IMR-90 (cell line): Measurements from ENCODE around the gene SLC48A1. TPM values are rescaled to one million over a fixed set of nuclear protein-coding genes. Genes with fewer than 3 reads are reported as not detected.

Experiments
- ATAC-seq: fragments of 200-7000 bp; cut with Tn5 transposase; 2 replicates; pipeline ENCODE4 v1.9.1; 2020; ENCODE audit warnings: low read depth, mild to moderate bottlenecking, moderate library complexity
- BruUV-seq: library from RNA; stranded (reverse); fragments of 400-500 nt; replicated peaks from 2 replicates; lab custom pipeline; 2021; lab: Mats Ljungman, UMichigan
- CTCF ChIA-PET: fragments of 300-600 bp; formaldehyde crosslinking; extraction: SDS; loops from one replicate; lab custom pipeline; 2021; ENCODE audit warnings: antibody characterized with exemption; lab: Yijun Ruan, JAX
- POLR2A ChIA-PET: fragments of 300-600 bp; sonication (Branson Sonifier 250); formaldehyde crosslinking; loops from one replicate; lab custom pipeline; 2022; ENCODE audit warnings: antibody characterized with exemption; ENCODE audit not compliant: unreplicated experiment; lab: Charles Lee
- DNase-seq: peaks from one replicate; pipeline ENCODE4 v3.0.0; 2013
- H2AFZ ChIP-seq: replicated peaks from 2 replicates; pipeline ENCODE3; 2013; ENCODE audit warnings: low read length, mild to moderate bottlenecking; ENCODE audit not compliant: poor library complexity
- H2AK5ac ChIP-seq: 2 replicates; pipeline ENCODE4 v1.6.1; 2013; ENCODE audit warnings: low read depth, low read length, inconsistent platforms
- H2AK9ac ChIP-seq: replicated peaks from 2 replicates; pipeline ENCODE3; 2013; ENCODE audit warnings: mild to moderate bottlenecking, low read depth, low read length, moderate library complexity; ENCODE audit not compliant: poor library complexity
- H2BK120ac ChIP-seq: 2 replicates; pipeline ENCODE4 v1.6.1; 2013; ENCODE audit warnings: low read depth, low read length, inconsistent platforms
- H2BK15ac ChIP-seq: 3 replicates; pipeline ENCODE4 v1.6.1; 2013; ENCODE audit warnings: low read depth, low read length, inconsistent platforms
- H2BK20ac ChIP-seq: 2 replicates; pipeline ENCODE4 v1.6.1; 2013; ENCODE audit warnings: low read depth, mild to moderate bottlenecking, inconsistent platforms, low read length, moderate library complexity
- H2BK5ac ChIP-seq: 2 replicates; pipeline ENCODE4 v1.6.1; 2013; ENCODE audit warnings: mild to moderate bottlenecking, low read depth, low read length, inconsistent platforms; ENCODE audit not compliant: poor library complexity, severe bottlenecking
- H3K14ac ChIP-seq: replicated peaks from 2 replicates; pipeline ENCODE4 v1.6.1; 2013; ENCODE audit warnings: low read depth, low read length, inconsistent platforms
- H3K18ac ChIP-seq: 2 replicates; pipeline ENCODE4 v1.6.1; 2013; ENCODE audit warnings: low read depth, low read length, control low read depth
- H3K23ac ChIP-seq: 2 replicates; pipeline ENCODE4 v1.6.1; 2013; ENCODE audit warnings: low read depth, low read length, inconsistent platforms
- H3K27ac ChIP-seq: 2 replicates; pipeline ENCODE4 v1.5.1; 2013; ENCODE audit warnings: mild to moderate bottlenecking, control low read depth, low read length; ENCODE audit not compliant: insufficient read depth
- H3K27me3 ChIP-seq: 2 replicates; pipeline ENCODE4 v1.6.1; 2013; ENCODE audit warnings: low read length; ENCODE audit not compliant: control insufficient read depth, insufficient read depth
- H3K36me3 ChIP-seq: 2 replicates; pipeline ENCODE4 v1.6.1; 2013; ENCODE audit warnings: low read length, mixed read lengths; ENCODE audit not compliant: control insufficient read depth, insufficient read depth
- H3K4ac ChIP-seq: 2 replicates; pipeline ENCODE4 v1.6.1; 2013; ENCODE audit warnings: low read depth, low read length, inconsistent platforms
- H3K4me1 ChIP-seq: 2 replicates; pipeline ENCODE4 v1.6.1; 2013; ENCODE audit warnings: low read length, mixed read lengths; ENCODE audit not compliant: control insufficient read depth, insufficient read depth
- H3K4me2 ChIP-seq: 2 replicates; pipeline ENCODE4 v1.6.1; 2013; ENCODE audit warnings: low read depth, mild to moderate bottlenecking, control low read depth, low read length, moderate library complexity
- H3K4me3 ChIP-seq: 2 replicates; pipeline ENCODE4 v1.5.1; 2013; ENCODE audit warnings: low read depth, mild to moderate bottlenecking, control low read depth, low read length, moderate library complexity; ENCODE audit not compliant: insufficient read depth
- H3K56ac ChIP-seq: 2 replicates; pipeline ENCODE4 v1.6.1; 2013; ENCODE audit warnings: low read length, inconsistent platforms; ENCODE audit not compliant: insufficient read depth; ENCODE audit errors: extremely low read depth
- H3K79me1 ChIP-seq, 2 experiments: 2 replicates each; pipeline ENCODE4 v1.6.1; 2013; ENCODE audit warnings: low read length in 2 of 2, inconsistent platforms in 1 of 2, low read depth in 1 of 2
- H3K9ac ChIP-seq: 2 replicates; pipeline ENCODE4 v1.6.1; 2013; ENCODE audit warnings: low read depth, low read length, control low read depth
- H3K9me1 ChIP-seq: 2 replicates; pipeline ENCODE4 v1.6.1; 2013; ENCODE audit warnings: low read length, inconsistent platforms; ENCODE audit not compliant: insufficient read depth
- H3K9me3 ChIP-seq: 2 replicates; pipeline ENCODE4 v1.6.1; 2013; ENCODE audit warnings: low read length; ENCODE audit not compliant: control insufficient read depth, insufficient read depth
- H4K20me1 ChIP-seq: 2 replicates; pipeline ENCODE4 v1.6.1; 2013; ENCODE audit warnings: low read length, inconsistent platforms; ENCODE audit not compliant: insufficient read depth
- H4K5ac ChIP-seq: 2 replicates; pipeline ENCODE4 v1.6.1; 2013; ENCODE audit warnings: mild to moderate bottlenecking, low read depth, low read length, control low read depth
- H4K8ac ChIP-seq, 2 experiments: 2 replicates each; pipeline ENCODE4 v1.6.1; 2013; ENCODE audit warnings: low read depth in 2 of 2, low read length in 2 of 2, control low read depth in 1 of 2, inconsistent platforms in 1 of 2
- H4K91ac ChIP-seq: 2 replicates; pipeline ENCODE4 v1.6.1; 2013; ENCODE audit warnings: low read depth, low read length, inconsistent platforms; ENCODE audit not compliant: insufficient read depth
- CHD1 ChIP-seq: IDR thresholded peaks from 2 replicates; pipeline ENCODE4 v1.6.1; 2012; ENCODE audit warnings: low read depth, low read length, improper control_type of control experiment
- WGBS, 2 experiments: methylation state at CpG; one replicate each; pipeline versions ENCODE4 v1.1.5 to v1.1.7; 2013; ENCODE audit warnings: missing lambda C conversion rate in 2 of 2; ENCODE audit not compliant: insufficient read length in 1 of 2; ENCODE audit errors: extremely low coverage in 2 of 2; 5-methylcytosine and 5-hydroxymethylcytosine counted together
- dilution Hi-C: fragments of 300-500 bp; cut with HindIII; formaldehyde crosslinking; loops from one replicate; pipeline ENCODE4 v1.14.3; 2018; ENCODE audit warnings: low sequenced_read_pairs; ENCODE audit not compliant: unreplicated experiment
- in situ Hi-C: fragments of 300-500 bp; cut with MboI; formaldehyde crosslinking; loops from 3 replicates; pipeline ENCODE4 v1.14.3; 2019; ENCODE audit warnings: low sequenced_read_pairs, inconsistent platforms, mixed read lengths
- intact Hi-C: fragments of 100-400 bp; cut with micrococcal nuclease; formaldehyde crosslinking; loops from 2 replicates; pipeline ENCODE4 v1.10.0; 2022
- polyA plus RNA-seq, 3 experiments: library from polyadenylated mRNA; depleted of rRNA; stranded (reverse); fragments of >200 nt; gene quantifications; 2 replicates each; pipeline ENCODE4 v1.2.3, GENCODE V29; 2012; ENCODE audit warnings: low replicate concordance in 1 of 3
- total RNA-seq: library from RNA; depleted of rRNA; stranded (reverse); fragments of >200 nt; gene quantifications from 2 replicates; pipeline ENCODE4 v1.2.3, GENCODE V29; 2012

The SLC48A1 gene
- total and polyA plus RNA-seq, 2 of the 4 experiments (the other 2 are of a cell fraction), result 4.8 to 5.9 TPM

DNA sequence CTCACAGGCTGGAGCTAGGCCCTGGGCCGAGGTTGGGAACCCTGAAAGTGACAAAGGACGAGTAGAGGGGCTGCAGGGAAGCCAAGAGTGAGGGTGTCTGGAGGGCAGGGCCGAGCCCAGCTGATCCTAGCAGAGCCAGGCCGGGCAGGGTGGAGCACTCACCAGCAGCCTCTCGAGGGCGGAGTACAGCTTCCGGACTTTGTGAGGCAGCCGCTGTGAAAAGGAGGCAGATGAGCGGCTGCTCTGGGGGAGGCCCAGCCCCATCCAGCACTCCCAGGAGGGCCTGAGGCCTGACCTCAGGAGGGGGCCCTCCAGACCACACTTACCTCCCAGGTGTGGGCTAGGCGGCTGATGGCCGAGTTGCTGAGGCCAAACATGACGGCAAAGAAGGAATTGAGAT lies 33.1 kb upstream of the SLC48A1 start:
- 82% methylated on average over 4 of the region's 12 CpGs; no CpG with 5 or more reads in 1 of the 2 experiments for WGBS, 2 experiments
- Histone ChIP-seq H2AFZ (no peak overlapping the region), H4K5ac (no peak overlapping the region), H3K9ac (no peak overlapping the region), H3K79me1 (no peaks in the 10 kb centered on the region), H3K9me1 (0 out of 2 replicates have a peak, but pooled peaks cover 5% of the 10 kb centered on the region), H3K4me2 (no peak overlapping the region), H3K9me3 (no peaks in the 10 kb centered on the region), H4K91ac (no peak overlapping the region), H2BK5ac (no peak overlapping the region), H3K14ac (no peak overlapping the region), H3K23ac (no peak overlapping the region), H3K4ac (no peak overlapping the region), H3K27ac (no peak overlapping the region), H2BK120ac (no peak overlapping the region), H2BK15ac (no peak overlapping the region), H3K36me3 (no peaks in the 10 kb centered on the region), H3K56ac (no peak overlapping the region), H2BK20ac (no peak overlapping the region), H4K20me1 (no peaks in the 10 kb centered on the region), H3K4me3 (no peak overlapping the region), H3K27me3 (peaks cover 13% of the 10 kb centered on the region), H2AK9ac (no peak overlapping the region), H4K8ac (no peak overlapping the region), H2AK5ac (no peak overlapping the region), H3K4me1 (peaks cover 18% of the 10 kb centered on the region), H3K18ac (no peak overlapping the region)
- no TSS peak for BruUV-seq
- DNase-seq, result no peak
- ChIA-PET CTCF (no interaction called here), POLR2A (no interaction called here)
- no peak for ATAC-seq
- intact Hi-C loops, result no loop called here
- no peak for TF ChIP-seq CHD1
- dilution Hi-C loops, result no loop called here
- in situ Hi-C loops, result loop anchor here (10.0 kb wide), 1 partner anchor 95 kb away; no protein-coding TSS in a partner anchor
